Measurements from ENCODE around the gene MARCHF6. TPM values are rescaled to one million over a fixed set of nuclear protein-coding genes. Genes with fewer than 3 reads are reported as not detected.

Gene MARCHF6
- total and polyA plus RNA-seq, 9 of the 15 experiments (the other 6 are each of a cell fraction or from before 2014, with no cell fraction given): 74.1 to 456 (median 116) TPM

- TF ChIP-seq ZBTB40 (IDR thresholded peaks at IDR 0.05) (no peak), ZBTB40 (CRISPR knock-in tag; IDR thresholded peaks at IDR 0.05) (no peak), EHMT2 (IDR thresholded peaks at IDR 0.05) (0 out of 2 replicates have a peak, but pooled peaks have one; percentile 30), ZNF398 (CRISPR knock-in tag; IDR thresholded peaks at IDR 0.05) (no peak), GATAD2B (IDR thresholded peaks at IDR 0.05; ENCODE audit: borderline replicate concordance) (no peak), POLR3G (IDR thresholded peaks at IDR 0.05; ENCODE audit: extremely low read depth, insufficient read length, insufficient replicate concordance) (no peak), ZNF408 (CRISPR knock-in tag; IDR thresholded peaks at IDR 0.05; ENCODE audit: low read depth) (no peak), NEUROD1 (IDR thresholded peaks at IDR 0.05; ENCODE audit: borderline replicate concordance, low read depth, low read length, partially characterized antibody) (peak; percentile 45), SMC3 (conservative IDR thresholded peaks at IDR 0.05; ENCODE audit: insufficient read depth, low read depth, low read length) (no peak), HNRNPL (IDR thresholded peaks at IDR 0.05; ENCODE audit: low read depth, low read length) (no peak), CBX2 (IDR thresholded peaks at IDR 0.05; ENCODE audit: insufficient read depth, low read length, poor library complexity, severe bottlenecking) (no peak), HDAC8 (tag; IDR thresholded peaks at IDR 0.05) (no peak), PHF8 (IDR thresholded peaks at IDR 0.05; ENCODE audit: borderline replicate concordance, low read length) (no peak), BACH1 (tag; IDR thresholded peaks at IDR 0.05) (no peak), ID3 (CRISPR knock-in tag; IDR thresholded peaks at IDR 0.05) (no peak), ID3 (tag; IDR thresholded peaks at IDR 0.05) (no peak; the same call in 1 of the 2 replicates)
These were observed 35.4 kb upstream of the MARCHF6 start (continued) for GRCh38 chr5:10317825-10318682.
